ENCODE results near the gene ASPSCR1. TPM values are rescaled to one million over a fixed set of nuclear protein-coding genes. Genes with fewer than 3 reads are reported as not detected.

The ASPSCR1 gene
- total RNA-seq, 2 experiments from 2014 or later, result 77.8 to 89.1 TPM

- Histone ChIP-seq H2AFZ (ENCODE audit: low read length) (no peak overlapping the region), H3K36me3 (ENCODE audit: insufficient read depth, low read length) (peaks cover 10% of the 10 kb centered on the region), H3K79me2 (ENCODE audit: insufficient read depth, low read depth, low read length) (peaks cover 6% of the 10 kb centered on the region; the same call in 1 of the 2 replicates), H3K4me2 (ENCODE audit: low read length) (no peak overlapping the region), H3K4me1 (ENCODE audit: insufficient read depth, low read length, poor library complexity, severe bottlenecking) (peaks cover 46% of the 10 kb centered on the region), H3K9me3 (ENCODE audit: low read length) (no peaks in the 10 kb centered on the region), H3K4me3 (ENCODE audit: low read depth, low read length, poor library complexity, severe bottlenecking) (no peak overlapping the region), H3K27ac (ENCODE audit: low read depth, low read length, poor library complexity, severe bottlenecking) (no peak overlapping the region), H3K9me2 (ENCODE audit: insufficient read depth, low read length) (no peaks in the 10 kb centered on the region), H4K20me1 (ENCODE audit: insufficient read depth, low read length) (no peaks in the 10 kb centered on the region)
- CTCF ChIA-PET (ENCODE audit: unreplicated experiment), result no interaction called here
- POLR2A ChIA-PET, result no interaction called here
- DNase-seq (ENCODE audit: low spot score), result no peak
- TF ChIP-seq CTCF (conservative IDR thresholded peaks at IDR 0.05; ENCODE audit: low read length) (no peak), EZH2phosphoT487 (IDR thresholded peaks at IDR 0.05; ENCODE audit: borderline replicate concordance, low read depth, low read length) (no peak)
- intact Hi-C loops (cut with micrococcal nuclease; ENCODE audit: unreplicated experiment), result no loop called here
- no TSS peak for BruUV-seq (replicated peaks)
These were observed 37.5 kb upstream of the ASPSCR1 start for GRCh38 chr17:81939881-81940385.

DNA sequence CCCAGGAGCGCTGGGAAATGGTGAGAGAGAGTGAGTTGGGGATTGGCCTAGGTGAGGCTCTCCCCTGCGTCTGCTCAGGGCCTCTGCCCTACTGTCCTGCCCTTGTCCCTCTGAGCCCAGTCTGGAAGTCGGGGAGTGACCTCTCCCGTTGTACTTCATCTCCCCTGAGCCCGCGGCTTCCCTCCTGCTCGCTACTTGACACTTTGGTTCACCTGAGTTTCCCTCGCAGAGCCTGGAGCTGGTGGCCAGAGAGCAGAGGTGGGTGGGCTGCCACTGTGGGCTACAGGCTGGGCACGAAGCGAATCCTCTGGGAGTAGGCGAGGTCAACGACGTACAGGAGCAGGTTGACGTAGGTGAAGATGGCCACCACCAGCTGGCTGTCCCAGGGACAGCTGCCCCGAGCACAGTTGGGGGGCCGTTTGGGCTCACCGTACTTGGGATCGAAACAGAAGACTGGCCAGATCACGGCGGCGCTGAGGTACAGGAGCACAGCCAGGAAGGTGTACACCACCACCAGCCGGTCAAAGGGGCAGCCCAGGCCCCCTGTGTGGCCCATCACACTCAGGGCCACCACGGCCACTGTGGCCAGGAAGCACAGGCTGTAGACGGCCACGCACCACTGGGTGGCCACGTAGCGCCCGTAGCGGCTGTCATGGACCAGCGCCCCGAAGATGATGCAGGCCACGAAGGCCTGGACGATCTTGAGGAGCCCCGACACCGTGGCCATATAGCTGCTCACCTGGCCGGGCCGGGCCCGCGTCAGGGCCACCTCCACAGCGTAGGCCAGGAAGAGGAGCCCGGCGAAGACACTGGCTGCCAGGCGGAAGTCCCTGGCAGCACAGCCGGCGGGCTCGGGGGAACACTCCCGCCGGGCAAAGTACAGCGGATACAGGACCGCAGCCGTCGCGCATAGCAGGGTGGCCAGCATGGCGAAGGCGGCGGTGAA lies 36.6 kb upstream of the ASPSCR1 start:
- no peaks in the 10 kb centered on the region for H4K20me1 ChIP-seq (ENCODE audit: insufficient read depth, low read length)
- no peak overlapping the region for H3K27ac ChIP-seq (ENCODE audit: low read depth, low read length, poor library complexity, severe bottlenecking)
- ChIA-PET POLR2A (no interaction called here), CTCF (ENCODE audit: unreplicated experiment) (no interaction called here)
- no peaks in the 10 kb centered on the region for H3K9me2 ChIP-seq (ENCODE audit: insufficient read depth, low read length)
- H3K4me2 ChIP-seq (ENCODE audit: low read length), result no peak overlapping the region
- H3K4me3 ChIP-seq (ENCODE audit: low read depth, low read length, poor library complexity, severe bottlenecking), result no peak overlapping the region
- intact Hi-C loops (cut with micrococcal nuclease; ENCODE audit: unreplicated experiment), result no loop called here
- H3K9me3 ChIP-seq (ENCODE audit: low read length), result no peaks in the 10 kb centered on the region
- H3K4me1 ChIP-seq (ENCODE audit: insufficient read depth, low read length, poor library complexity, severe bottlenecking), result peaks cover 43% of the 10 kb centered on the region
- no TSS peak for BruUV-seq (replicated peaks)
- no peak for DNase-seq (ENCODE audit: low spot score)
- peaks cover under 1% of the 10 kb centered on the region; the same call in 1 of the 2 replicates for H3K36me3 ChIP-seq (ENCODE audit: insufficient read depth, low read length)
- H3K79me2 ChIP-seq (ENCODE audit: insufficient read depth, low read depth, low read length), result peaks cover 6% of the 10 kb centered on the region; the same call in 1 of the 2 replicates
- no peak for TF ChIP-seq CTCF (conservative IDR thresholded peaks at IDR 0.05; ENCODE audit: low read length)
- no peak overlapping the region for H2AFZ ChIP-seq (ENCODE audit: low read length)
